Omental fat pad (tissue), 4 donors: ENCODE data around the gene TMEM240. TPM values are rescaled to one million over a fixed set of nuclear protein-coding genes. Genes with fewer than 3 reads are reported as not detected.
"Not testable (repeated sequence)": the region's sequence is repeated elsewhere in the genome, so short reads cannot be mapped to it uniquely, and the experiment has no call there.

Source experiments
- ATAC-seq: fragments of 150-250 bp; one replicate; pipeline ENCODE4 v1.9.1; 2016; ENCODE audit warnings: mild to moderate bottlenecking, moderate library complexity; ENCODE audit not compliant: low FRiP score
- DNase-seq: peaks from one replicate; pipeline ENCODE4 v3.0.0-alpha.2; 2019; ENCODE audit warnings: low spot score
- total RNA-seq, 4 donors: library from RNA; depleted of rRNA; stranded (reverse); fragments of >200 nt; gene quantifications; one replicate each; pipeline ENCODE4 v1.1.0, GENCODE V29; 2016
- TF ChIP-seq, protein P1 (sequence below), 3 donors: fragments of 450-650 bp; IDR thresholded peaks; one replicate each; pipeline ENCODE4 v1.5.1; 2016 to 2017; ENCODE audit warnings: antibody characterized with exemption in 3 of 3, mild to moderate bottlenecking in 3 of 3, moderate library complexity in 2 of 3

The TMEM240 gene
- total RNA-seq, 4 donors from 2014 or later: 2.6 to 3.5 (median 3.1) TPM

DNA sequence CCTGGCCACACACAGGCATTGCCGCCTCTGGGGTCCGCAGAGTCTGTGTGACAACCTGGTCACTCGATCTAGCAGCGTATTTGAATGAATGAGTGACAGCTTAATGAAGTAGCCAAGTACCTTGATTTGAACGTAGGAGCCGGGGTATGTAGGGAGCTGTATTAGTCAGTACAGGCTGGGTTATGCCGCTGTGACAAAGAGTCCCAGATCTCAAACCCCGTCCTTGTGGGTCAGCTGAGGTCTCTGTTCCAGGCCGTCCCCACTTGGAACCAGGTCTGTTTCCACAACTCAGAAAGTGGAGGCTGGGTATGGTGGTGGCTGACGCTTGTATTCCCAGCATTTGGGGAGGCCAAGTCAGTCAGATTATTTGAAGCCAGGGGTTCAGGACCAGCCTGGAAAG, 48.8 kb downstream of the TMEM240 start:
- DNase-seq: no peak
- TF ChIP-seq, protein P1, sequence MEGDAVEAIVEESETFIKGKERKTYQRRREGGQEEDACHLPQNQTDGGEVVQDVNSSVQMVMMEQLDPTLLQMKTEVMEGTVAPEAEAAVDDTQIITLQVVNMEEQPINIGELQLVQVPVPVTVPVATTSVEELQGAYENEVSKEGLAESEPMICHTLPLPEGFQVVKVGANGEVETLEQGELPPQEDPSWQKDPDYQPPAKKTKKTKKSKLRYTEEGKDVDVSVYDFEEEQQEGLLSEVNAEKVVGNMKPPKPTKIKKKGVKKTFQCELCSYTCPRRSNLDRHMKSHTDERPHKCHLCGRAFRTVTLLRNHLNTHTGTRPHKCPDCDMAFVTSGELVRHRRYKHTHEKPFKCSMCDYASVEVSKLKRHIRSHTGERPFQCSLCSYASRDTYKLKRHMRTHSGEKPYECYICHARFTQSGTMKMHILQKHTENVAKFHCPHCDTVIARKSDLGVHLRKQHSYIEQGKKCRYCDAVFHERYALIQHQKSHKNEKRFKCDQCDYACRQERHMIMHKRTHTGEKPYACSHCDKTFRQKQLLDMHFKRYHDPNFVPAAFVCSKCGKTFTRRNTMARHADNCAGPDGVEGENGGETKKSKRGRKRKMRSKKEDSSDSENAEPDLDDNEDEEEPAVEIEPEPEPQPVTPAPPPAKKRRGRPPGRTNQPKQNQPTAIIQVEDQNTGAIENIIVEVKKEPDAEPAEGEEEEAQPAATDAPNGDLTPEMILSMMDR (IDR thresholded peaks at IDR 0.05): no peak
- ATAC-seq: no peak

DNA sequence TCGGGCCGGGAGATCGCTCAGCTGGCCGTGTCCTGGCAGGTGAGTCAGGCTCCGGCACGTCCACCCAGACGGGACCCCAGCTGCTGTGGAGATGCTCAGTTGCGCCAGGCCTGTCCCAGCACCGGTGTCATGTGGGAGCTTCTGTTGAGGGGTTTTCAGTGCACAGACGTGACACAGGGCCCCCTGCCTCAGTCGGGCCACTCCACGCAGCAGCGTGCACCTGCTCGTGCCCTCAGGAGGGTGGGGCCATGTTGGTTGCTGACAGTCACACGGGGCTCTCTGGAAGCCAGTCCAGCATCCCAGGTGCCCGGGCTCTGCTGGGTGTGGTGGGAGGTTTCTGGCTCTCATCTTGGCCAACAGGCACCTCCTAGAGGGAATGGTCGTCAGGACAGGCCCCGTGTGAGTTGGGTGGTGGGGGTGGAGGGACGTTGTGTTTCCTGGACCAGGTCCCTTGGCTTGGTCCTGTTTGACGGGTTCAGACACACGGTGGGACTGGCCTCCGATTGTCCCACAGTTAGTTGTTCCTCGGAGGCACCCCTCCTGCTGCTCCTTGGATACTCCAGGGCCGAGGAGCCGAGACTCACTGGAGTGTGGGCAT, 49.7 kb downstream of the TMEM240 start:
- ATAC-seq (no peak), DNase-seq (no peak)
- TF ChIP-seq, protein P1 (IDR thresholded peaks at IDR 0.05): no peak

DNA sequence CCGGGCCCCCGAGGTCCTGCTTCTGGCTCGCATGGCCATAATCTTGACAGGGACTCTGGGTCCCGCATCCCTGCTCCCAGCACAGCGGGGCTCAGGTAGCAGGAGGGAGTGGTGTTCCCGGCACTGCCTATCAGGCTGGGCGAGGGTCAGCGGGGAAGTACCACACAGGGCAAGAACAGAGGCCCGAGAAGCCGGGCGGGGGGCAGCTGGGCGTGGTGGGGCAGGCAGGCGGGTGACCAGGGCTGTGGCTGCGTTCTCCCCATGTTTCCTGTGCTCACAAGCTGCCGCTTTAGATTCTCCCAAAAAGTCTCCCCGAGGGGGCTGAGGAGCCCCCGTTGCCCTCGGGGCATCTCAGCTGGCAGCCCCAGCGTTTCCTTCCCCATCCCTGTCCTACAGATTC, 50.6 kb downstream of the TMEM240 start:
- DNase-seq: no peak
- TF ChIP-seq, protein P1 (IDR thresholded peaks at IDR 0.05): no peak
- ATAC-seq: no peak

DNA sequence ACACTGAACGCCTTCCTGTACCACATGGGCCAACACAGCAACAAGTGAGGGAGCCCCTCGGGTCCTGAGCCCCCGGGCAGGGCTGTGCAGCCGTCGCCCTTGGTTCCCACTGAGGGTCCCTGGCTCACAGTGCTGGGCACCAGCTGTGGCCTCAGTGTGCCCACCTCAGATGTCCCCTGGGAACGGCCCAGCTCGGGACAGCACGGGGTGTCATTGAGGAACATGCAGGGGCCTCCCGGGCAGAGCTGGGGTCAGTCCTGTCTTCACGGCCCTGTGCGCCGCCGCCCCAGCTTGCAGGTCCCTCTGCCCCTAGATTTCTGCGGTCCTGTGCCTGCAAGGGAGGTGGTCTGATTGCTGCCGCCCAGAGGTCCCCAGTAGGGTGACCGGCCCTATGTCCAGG, 51.2 kb downstream of the TMEM240 start:
- TF ChIP-seq, protein P1 (IDR thresholded peaks at IDR 0.05): no peak
- ATAC-seq (no peak), DNase-seq (no peak)

DNA sequence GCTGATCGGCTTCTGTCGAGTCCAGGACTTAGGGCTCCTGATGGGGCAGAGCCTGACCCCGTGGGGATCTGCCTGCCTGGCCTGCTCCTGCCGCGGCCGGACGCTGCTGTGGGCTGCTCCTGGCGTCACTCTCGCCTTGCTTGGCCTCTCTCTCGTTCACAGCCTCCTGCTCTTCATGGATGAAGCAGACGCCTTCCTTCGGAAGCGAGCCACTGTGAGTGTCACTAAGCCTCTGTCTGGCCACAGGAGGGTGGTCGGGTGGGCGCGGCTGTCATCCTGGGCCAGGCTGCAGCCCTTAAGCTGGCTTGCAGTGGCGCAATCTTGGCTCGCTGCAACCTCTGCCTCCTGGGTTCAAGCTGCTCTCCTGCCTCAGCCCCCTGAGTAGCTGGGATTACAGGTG, 52.7 kb downstream of the TMEM240 start:
- TF ChIP-seq, protein P1 (IDR thresholded peaks at IDR 0.05): no peak
- no peak for ATAC-seq
- DNase-seq: no peak

DNA sequence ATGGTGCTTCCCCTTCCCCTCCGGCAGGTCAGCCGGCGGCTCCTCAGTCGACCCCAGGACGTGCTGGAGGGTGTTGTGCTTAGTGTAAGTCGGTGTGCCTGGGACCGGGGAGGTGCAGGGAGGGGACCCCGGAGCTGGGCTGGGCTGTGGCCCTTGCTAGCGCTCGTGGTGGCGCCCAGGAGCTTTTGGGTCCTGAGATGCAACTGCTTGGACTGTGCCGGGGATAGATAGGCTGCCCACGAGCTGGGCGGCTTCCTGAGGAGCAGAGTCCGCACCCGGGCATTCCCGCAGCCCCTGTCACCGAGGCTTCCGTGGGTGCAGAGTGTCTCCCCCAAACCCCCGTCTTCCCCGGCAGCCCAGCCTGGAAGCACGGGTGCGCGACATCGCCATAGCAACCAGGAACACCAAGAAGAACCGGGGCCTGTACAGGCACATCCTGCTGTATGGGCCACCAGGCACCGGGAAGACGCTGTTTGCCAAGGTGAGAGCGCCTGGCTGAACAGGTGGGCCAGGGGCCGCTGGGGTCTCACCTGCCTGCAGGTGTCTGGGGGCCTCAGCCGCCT, 54.6 kb downstream of the TMEM240 start:
- not testable (repeated sequence) for DNase-seq, ATAC-seq

DNA sequence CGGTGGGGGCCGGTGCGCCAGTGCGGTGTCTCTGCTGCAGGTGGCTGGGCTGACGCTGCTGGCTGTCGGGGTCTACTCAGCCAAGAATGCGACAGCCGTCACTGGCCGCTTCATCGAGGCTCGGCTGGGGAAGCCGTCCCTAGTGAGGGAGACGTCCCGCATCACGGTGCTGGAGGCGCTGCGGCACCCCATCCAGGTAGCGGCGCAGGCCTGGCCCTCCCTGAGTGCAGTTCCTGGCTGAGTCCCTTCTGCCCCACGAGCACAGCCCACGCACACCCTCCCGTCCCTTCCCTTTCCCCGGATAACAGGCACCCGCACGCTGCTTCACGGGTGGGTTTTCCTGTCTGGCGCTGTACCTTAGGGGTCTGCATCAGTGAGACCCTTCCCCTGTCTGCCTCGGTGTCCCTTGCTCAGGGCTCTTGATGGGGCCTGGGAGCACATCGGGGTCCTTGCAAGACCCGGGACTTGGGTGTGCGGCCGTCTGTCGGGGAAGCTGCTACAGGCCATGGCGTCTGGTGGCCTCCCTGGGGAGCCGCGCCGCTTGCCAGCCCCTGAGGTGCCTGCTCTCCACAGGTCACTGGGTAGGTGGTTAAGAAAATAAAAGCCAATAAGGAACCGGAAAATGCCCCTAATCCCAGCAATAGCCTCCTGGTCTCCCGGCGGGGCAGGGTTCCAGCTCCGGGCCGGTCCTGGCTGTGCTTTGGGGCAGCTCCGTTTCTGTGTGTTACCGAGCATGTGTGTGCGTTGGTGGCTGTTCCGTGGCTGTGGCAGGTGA, 55.3 kb downstream of the TMEM240 start:
- not testable (repeated sequence) for ATAC-seq, DNase-seq

Other genes with a start within 250 kb of the TMEM240 start
- gene ACAP3, start 232.7 kb downstream of the TMEM240 start, total RNA-seq: 10 to 100 TPM; 19.2 to 41.8 (median 38.1) TPM
- gene PUSL1, start 232.0 kb downstream of the TMEM240 start, total RNA-seq: 10 to 100 TPM; 15.7 to 26.0 (median 17.5) TPM
- gene INTS11, start 216.0 kb downstream of the TMEM240 start, total RNA-seq: 100 to 1,000 TPM in 1 of 4 donors, 10 to 100 TPM in 3; 71.9 to 103 (median 86.2) TPM
- gene CPTP, start 215.8 kb downstream of the TMEM240 start, total RNA-seq: 10 to 100 TPM in 2 of 4 donors, 1 to 10 TPM in 2; 8.5 to 18.6 (median 11.5) TPM
- under 1 TPM; 0.12 to 0.32 (median 0.16) TPM for gene TAS1R3, start 209.3 kb downstream of the TMEM240 start, total RNA-seq
- gene DVL1, start 191.2 kb downstream of the TMEM240 start, total RNA-seq: 10 to 100 TPM; 56.6 to 65.0 (median 61.8) TPM
- 100 to 1,000 TPM in 1 of 4 donors, 10 to 100 TPM in 3; 78.2 to 147 (median 83.3) TPM for gene MXRA8, start 182.1 kb downstream of the TMEM240 start, total RNA-seq
- gene AURKAIP1, start 165.4 kb downstream of the TMEM240 start, total RNA-seq: 100 to 1,000 TPM in 3 of 4 donors, 10 to 100 TPM in 1; 96.3 to 115 (median 105) TPM
- gene CCNL2, start 141.3 kb downstream of the TMEM240 start, total RNA-seq: 100 to 1,000 TPM; 142 to 273 (median 204) TPM
- gene MRPL20, start 133.3 kb downstream of the TMEM240 start, total RNA-seq: 100 to 1,000 TPM; 106 to 170 (median 136) TPM
- gene ANKRD65, start 119.3 kb downstream of the TMEM240 start, total RNA-seq: 1 to 10 TPM; 2.6 to 7.3 (median 3.8) TPM
- gene VWA1, start 104.9 kb downstream of the TMEM240 start, total RNA-seq: 10 to 100 TPM in 3 of 4 donors, 1 to 10 TPM in 1; 6.8 to 21.1 (median 13.8) TPM
- gene ATAD3C, start 90.9 kb downstream of the TMEM240 start, total RNA-seq: 1 to 10 TPM in 2 of 4 donors, under 1 TPM in 1, not detected in 1; 0.69 to 3.5 (median 2.4) TPM
- 10 to 100 TPM; 11.0 to 91.6 (median 16.5) TPM for gene ATAD3B, start 68.9 kb downstream of the TMEM240 start, total RNA-seq
- 10 to 100 TPM; 17.3 to 38.5 (median 20.7) TPM for gene ATAD3A, start 28.5 kb downstream of the TMEM240 start, total RNA-seq
- gene SSU72, start 34.2 kb upstream of the TMEM240 start, total RNA-seq: 100 to 1,000 TPM in 3 of 4 donors, 10 to 100 TPM in 1; 95.7 to 130 (median 107) TPM
- 1 to 10 TPM in 3 of 4 donors, not detected in 1; 1.9 to 2.6 (median 2.2) TPM for gene FNDC10, start 59.5 kb upstream of the TMEM240 start, total RNA-seq
- 10 to 100 TPM; 33.7 to 52.2 (median 40.2) TPM for gene MIB2, start 74.9 kb upstream of the TMEM240 start, total RNA-seq
- 10 to 100 TPM in 3 of 4 donors, 1 to 10 TPM in 1; 9.8 to 61.7 (median 18.5) TPM for gene MMP23B, start 91.5 kb upstream of the TMEM240 start, total RNA-seq
- gene CDK11B, start 118.4 kb upstream of the TMEM240 start, total RNA-seq: 10 to 100 TPM; 16.3 to 25.3 (median 19.2) TPM
- gene SLC35E2B, start 152.2 kb upstream of the TMEM240 start, total RNA-seq: 10 to 100 TPM; 22.1 to 52.9 (median 36.0) TPM
- gene CDK11A, start 183.7 kb upstream of the TMEM240 start, total RNA-seq: 10 to 100 TPM; 25.0 to 77.7 (median 39.0) TPM
- gene NADK, start 237.8 kb upstream of the TMEM240 start, total RNA-seq: 100 to 1,000 TPM in 3 of 4 donors, 10 to 100 TPM in 1; 97.2 to 136 (median 114) TPM